ENCODE data around the gene MYO9A.
"Not testable (repeated sequence)": the region's sequence is repeated elsewhere in the genome, so short reads cannot be mapped to it uniquely, and the experiment has no call there.

MYO9A gene

GRCh38 chr15:72086920-72087648 lies 30.9 kb downstream of the MYO9A start:
- DNase-seq (ENCODE audit: low read depth in 2 of 2) = no peak

GRCh38 chr15:72086010-72086697 lies 31.8 kb downstream of the MYO9A start:
- no peak for DNase-seq (ENCODE audit: low read depth in 2 of 2)

GRCh38 chr15:72082176-72082575 lies 35.8 kb downstream of the MYO9A start:
- no peak for DNase-seq (ENCODE audit: low read depth in 2 of 2)

- DNase-seq (ENCODE audit: low read depth in 2 of 2) = no peak
Observed at GRCh38 chr15:72078887-72079286, 39.1 kb downstream of the MYO9A start.

GRCh38 chr15:72077950-72078349 lies 40.0 kb downstream of the MYO9A start:
- DNase-seq (ENCODE audit: low read depth in 2 of 2) = no peak

GRCh38 chr15:72074335-72075060 lies 43.5 kb downstream of the MYO9A start:
- no peak for DNase-seq (ENCODE audit: low read depth in 2 of 2)

- not testable (repeated sequence) for DNase-seq (ENCODE audit: low read depth in 2 of 2)
Observed at GRCh38 chr15:72071448-72071825, 46.5 kb downstream of the MYO9A start.

GRCh38 chr15:72070817-72071447 lies 47.0 kb downstream of the MYO9A start:
- DNase-seq (ENCODE audit: low read depth in 2 of 2) = no peak

GRCh38 chr15:72068856-72069255 lies 49.1 kb downstream of the MYO9A start:
- DNase-seq (ENCODE audit: low read depth in 2 of 2) = no peak

GRCh38 chr15:72065801-72066200 lies 52.1 kb downstream of the MYO9A start:
- DNase-seq (ENCODE audit: low read depth in 2 of 2) = no peak

- no peak for DNase-seq (ENCODE audit: low read depth in 2 of 2)
Observed at GRCh38 chr15:72063186-72063585, 54.8 kb downstream of the MYO9A start.

GRCh38 chr15:72062319-72062718 lies 55.6 kb downstream of the MYO9A start:
- DNase-seq (ENCODE audit: low read depth in 2 of 2) = no peak

GRCh38 chr15:72060687-72061250 lies 57.2 kb downstream of the MYO9A start:
- DNase-seq (ENCODE audit: low read depth in 2 of 2) = no peak

GRCh38 chr15:72058585-72058984 lies 59.4 kb downstream of the MYO9A start:
- no peak for DNase-seq (ENCODE audit: low read depth in 2 of 2)

- no peak for DNase-seq (ENCODE audit: low read depth in 2 of 2)
Observed at GRCh38 chr15:72057548-72058091, 60.3 kb downstream of the MYO9A start.

GRCh38 chr15:72056217-72056616 lies 61.7 kb downstream of the MYO9A start:
- DNase-seq (ENCODE audit: low read depth in 2 of 2) = not testable (repeated sequence)

GRCh38 chr15:72053297-72053696 lies 64.7 kb downstream of the MYO9A start:
- DNase-seq (ENCODE audit: low read depth in 2 of 2) = not testable (repeated sequence)

- DNase-seq (ENCODE audit: low read depth in 2 of 2) = no peak
Observed at GRCh38 chr15:72050700-72051099, 67.2 kb downstream of the MYO9A start.

- DNase-seq (ENCODE audit: low read depth in 2 of 2) = no peak
Observed at GRCh38 chr15:72047020-72047419, 70.9 kb downstream of the MYO9A start.

- DNase-seq (ENCODE audit: low read depth in 2 of 2) = no peak
Observed at GRCh38 chr15:72044956-72045355, 73.0 kb downstream of the MYO9A start.

GRCh38 chr15:72042865-72043264 lies 75.1 kb downstream of the MYO9A start:
- DNase-seq (ENCODE audit: low read depth in 2 of 2) = no peak

GRCh38 chr15:72042054-72042453 lies 75.9 kb downstream of the MYO9A start:
- no peak for DNase-seq (ENCODE audit: low read depth in 2 of 2)
